ENCODE results near the gene CNN3. TPM values are rescaled to one million over a fixed set of nuclear protein-coding genes. Genes with fewer than 3 reads are reported as not detected.

Gene CNN3
- total and polyA plus RNA-seq, 4 donors, result 43.9 to 87.4 (median 69.6) TPM

DNA sequence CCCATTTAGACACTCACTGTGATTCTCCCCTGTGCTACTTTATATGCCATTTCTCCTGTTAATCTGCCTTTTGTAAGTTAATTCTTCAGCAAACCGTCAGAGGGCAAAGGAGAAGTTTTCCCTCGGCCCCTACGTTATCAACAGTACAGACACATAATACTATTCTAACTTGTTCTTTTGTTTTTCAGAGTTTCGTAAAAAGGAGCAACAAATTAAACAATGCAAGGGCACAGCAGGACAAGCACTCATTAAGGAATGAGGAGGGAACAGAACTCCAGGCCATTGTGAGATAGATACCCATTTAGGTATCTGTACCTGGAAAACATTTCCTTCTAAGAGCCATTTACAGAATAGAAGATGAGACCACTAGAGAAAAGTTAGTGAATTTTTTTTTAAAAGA lies 32.3 kb downstream of the CNN3 start:
- Histone ChIP-seq H3K36me3 (ENCODE audit: control insufficient read depth in 4 of 4, insufficient read depth in 3 of 4, low read depth in 1 of 4, low read length in 3 of 4) (peaks cover 3 to 44% (median 26%) of the 10 kb centered on the region in 4 donors), H3K4me1 (ENCODE audit: control insufficient read depth in 4 of 4, insufficient read depth in 4 of 4, low read length in 3 of 4) (no peaks in the 10 kb centered on the region), H3K9ac (ENCODE audit: low read depth in 1 of 2, low read length in 2 of 2) (no peak overlapping the region), H3K4me3 (ENCODE audit: low read depth in 1 of 3, low read length in 3 of 3) (no peak overlapping the region), H3K9me3 (ENCODE audit: control insufficient read depth in 4 of 4, low read length in 3 of 4) (no peaks in the 10 kb centered on the region), H3K27ac (ENCODE audit: low read depth in 1 of 2, low read length in 2 of 2) (no peak overlapping the region), H3K27me3 (ENCODE audit: control insufficient read depth in 4 of 4, insufficient read depth in 4 of 4, low read length in 3 of 4) (no peaks in the 10 kb centered on the region)
- no peak for TF ChIP-seq GABPA (IDR thresholded peaks at IDR 0.05 in 1 of 2, conservative IDR thresholded peaks at IDR 0.05 in 1 of 2)
- TF ChIP-seq, protein P1, sequence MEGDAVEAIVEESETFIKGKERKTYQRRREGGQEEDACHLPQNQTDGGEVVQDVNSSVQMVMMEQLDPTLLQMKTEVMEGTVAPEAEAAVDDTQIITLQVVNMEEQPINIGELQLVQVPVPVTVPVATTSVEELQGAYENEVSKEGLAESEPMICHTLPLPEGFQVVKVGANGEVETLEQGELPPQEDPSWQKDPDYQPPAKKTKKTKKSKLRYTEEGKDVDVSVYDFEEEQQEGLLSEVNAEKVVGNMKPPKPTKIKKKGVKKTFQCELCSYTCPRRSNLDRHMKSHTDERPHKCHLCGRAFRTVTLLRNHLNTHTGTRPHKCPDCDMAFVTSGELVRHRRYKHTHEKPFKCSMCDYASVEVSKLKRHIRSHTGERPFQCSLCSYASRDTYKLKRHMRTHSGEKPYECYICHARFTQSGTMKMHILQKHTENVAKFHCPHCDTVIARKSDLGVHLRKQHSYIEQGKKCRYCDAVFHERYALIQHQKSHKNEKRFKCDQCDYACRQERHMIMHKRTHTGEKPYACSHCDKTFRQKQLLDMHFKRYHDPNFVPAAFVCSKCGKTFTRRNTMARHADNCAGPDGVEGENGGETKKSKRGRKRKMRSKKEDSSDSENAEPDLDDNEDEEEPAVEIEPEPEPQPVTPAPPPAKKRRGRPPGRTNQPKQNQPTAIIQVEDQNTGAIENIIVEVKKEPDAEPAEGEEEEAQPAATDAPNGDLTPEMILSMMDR (IDR thresholded peaks at IDR 0.05; ENCODE audit: low read depth, low read length, missing input control), result no peak
- no peak for TF ChIP-seq RXRA (IDR thresholded peaks at IDR 0.05)
- TF ChIP-seq, protein P2, sequence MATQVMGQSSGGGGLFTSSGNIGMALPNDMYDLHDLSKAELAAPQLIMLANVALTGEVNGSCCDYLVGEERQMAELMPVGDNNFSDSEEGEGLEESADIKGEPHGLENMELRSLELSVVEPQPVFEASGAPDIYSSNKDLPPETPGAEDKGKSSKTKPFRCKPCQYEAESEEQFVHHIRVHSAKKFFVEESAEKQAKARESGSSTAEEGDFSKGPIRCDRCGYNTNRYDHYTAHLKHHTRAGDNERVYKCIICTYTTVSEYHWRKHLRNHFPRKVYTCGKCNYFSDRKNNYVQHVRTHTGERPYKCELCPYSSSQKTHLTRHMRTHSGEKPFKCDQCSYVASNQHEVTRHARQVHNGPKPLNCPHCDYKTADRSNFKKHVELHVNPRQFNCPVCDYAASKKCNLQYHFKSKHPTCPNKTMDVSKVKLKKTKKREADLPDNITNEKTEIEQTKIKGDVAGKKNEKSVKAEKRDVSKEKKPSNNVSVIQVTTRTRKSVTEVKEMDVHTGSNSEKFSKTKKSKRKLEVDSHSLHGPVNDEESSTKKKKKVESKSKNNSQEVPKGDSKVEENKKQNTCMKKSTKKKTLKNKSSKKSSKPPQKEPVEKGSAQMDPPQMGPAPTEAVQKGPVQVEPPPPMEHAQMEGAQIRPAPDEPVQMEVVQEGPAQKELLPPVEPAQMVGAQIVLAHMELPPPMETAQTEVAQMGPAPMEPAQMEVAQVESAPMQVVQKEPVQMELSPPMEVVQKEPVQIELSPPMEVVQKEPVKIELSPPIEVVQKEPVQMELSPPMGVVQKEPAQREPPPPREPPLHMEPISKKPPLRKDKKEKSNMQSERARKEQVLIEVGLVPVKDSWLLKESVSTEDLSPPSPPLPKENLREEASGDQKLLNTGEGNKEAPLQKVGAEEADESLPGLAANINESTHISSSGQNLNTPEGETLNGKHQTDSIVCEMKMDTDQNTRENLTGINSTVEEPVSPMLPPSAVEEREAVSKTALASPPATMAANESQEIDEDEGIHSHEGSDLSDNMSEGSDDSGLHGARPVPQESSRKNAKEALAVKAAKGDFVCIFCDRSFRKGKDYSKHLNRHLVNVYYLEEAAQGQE (IDR thresholded peaks at IDR 0.05), result no peak
- TF ChIP-seq RAD21 (IDR thresholded peaks at IDR 0.05), result no peak
- no peak for TF ChIP-seq EGR1 (IDR thresholded peaks at IDR 0.05; ENCODE audit: low read depth in 2 of 2)
- TF ChIP-seq SP1 (IDR thresholded peaks at IDR 0.05), result no peak
- no peak for TF ChIP-seq YY1 (IDR thresholded peaks at IDR 0.05)
- TF ChIP-seq, protein P3, sequence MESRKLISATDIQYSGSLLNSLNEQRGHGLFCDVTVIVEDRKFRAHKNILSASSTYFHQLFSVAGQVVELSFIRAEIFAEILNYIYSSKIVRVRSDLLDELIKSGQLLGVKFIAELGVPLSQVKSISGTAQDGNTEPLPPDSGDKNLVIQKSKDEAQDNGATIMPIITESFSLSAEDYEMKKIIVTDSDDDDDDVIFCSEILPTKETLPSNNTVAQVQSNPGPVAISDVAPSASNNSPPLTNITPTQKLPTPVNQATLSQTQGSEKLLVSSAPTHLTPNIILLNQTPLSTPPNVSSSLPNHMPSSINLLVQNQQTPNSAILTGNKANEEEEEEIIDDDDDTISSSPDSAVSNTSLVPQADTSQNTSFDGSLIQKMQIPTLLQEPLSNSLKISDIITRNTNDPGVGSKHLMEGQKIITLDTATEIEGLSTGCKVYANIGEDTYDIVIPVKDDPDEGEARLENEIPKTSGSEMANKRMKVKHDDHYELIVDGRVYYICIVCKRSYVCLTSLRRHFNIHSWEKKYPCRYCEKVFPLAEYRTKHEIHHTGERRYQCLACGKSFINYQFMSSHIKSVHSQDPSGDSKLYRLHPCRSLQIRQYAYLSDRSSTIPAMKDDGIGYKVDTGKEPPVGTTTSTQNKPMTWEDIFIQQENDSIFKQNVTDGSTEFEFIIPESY (IDR thresholded peaks at IDR 0.05), result no peak
- TF ChIP-seq, protein P4, sequence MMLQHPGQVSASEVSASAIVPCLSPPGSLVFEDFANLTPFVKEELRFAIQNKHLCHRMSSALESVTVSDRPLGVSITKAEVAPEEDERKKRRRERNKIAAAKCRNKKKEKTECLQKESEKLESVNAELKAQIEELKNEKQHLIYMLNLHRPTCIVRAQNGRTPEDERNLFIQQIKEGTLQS (IDR thresholded peaks at IDR 0.05), result no peak
- no peak for TF ChIP-seq HNF4G (IDR thresholded peaks at IDR 0.05)
- no peak for TF ChIP-seq NR2F2 (IDR thresholded peaks at IDR 0.05)
- TF ChIP-seq, protein P5, sequence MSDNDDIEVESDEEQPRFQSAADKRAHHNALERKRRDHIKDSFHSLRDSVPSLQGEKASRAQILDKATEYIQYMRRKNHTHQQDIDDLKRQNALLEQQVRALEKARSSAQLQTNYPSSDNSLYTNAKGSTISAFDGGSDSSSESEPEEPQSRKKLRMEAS (IDR thresholded peaks at IDR 0.05), result no peak
- TF ChIP-seq JUND (IDR thresholded peaks at IDR 0.05), result no peak
- TF ChIP-seq TAF1 (conservative IDR thresholded peaks at IDR 0.05), result no peak
- DNase-seq (ENCODE audit: low spot score), result no peak
- WGBS, result 92% methylated on average over 4 of the region's 4 CpGs

Data from liver (tissue), 9 donors.